HG02763 (cell line): ENCODE data around the gene RABGAP1.
"Not testable (repeated sequence)": the region's sequence is repeated elsewhere in the genome, so short reads cannot be mapped to it uniquely, and the experiment has no call there.

Experiments used
- ATAC-seq: cut with Tn5 transposase; IDR thresholded peaks from one replicate; pipeline ENCODE4 v1.9.1; 2021; ENCODE audit warnings: mild to moderate bottlenecking, moderate library complexity; ENCODE audit not compliant: unreplicated experiment

Gene RABGAP1

GRCh38 chr9:122940749-122941581 is at the start of gene RABGAP1:
RABGAP1 (plus strand) TSS chr9:122941020; CDS start chr9:122957060, 16,040 bp downstream.
- peak; percentile 98 for ATAC-seq

- ATAC-seq: no peak
Observed at GRCh38 chr9:122897969-122898368, 42.9 kb upstream of the RABGAP1 start.

GRCh38 chr9:122900791-122901190 is 40.0 kb upstream of the RABGAP1 start:
- no peak for ATAC-seq

- peak; percentile 8 for ATAC-seq
Observed at GRCh38 chr9:122904466-122904822, 36.4 kb upstream of the RABGAP1 start.

GRCh38 chr9:122904823-122905710 is 35.8 kb upstream of the RABGAP1 start, which contains the start of gene RC3H2:
RC3H2 (minus strand) TSS chr9:122905359; CDS start chr9:122897509, 7,850 bp downstream.
- peak; percentile 87 for ATAC-seq

- ATAC-seq: not testable (repeated sequence)
Observed at GRCh38 chr9:122906122-122906521, 34.7 kb upstream of the RABGAP1 start.

- no peak for ATAC-seq
Observed at GRCh38 chr9:122912671-122912963, 28.2 kb upstream of the RABGAP1 start.

- peak; percentile 99 for ATAC-seq
Observed at GRCh38 chr9:122912964-122913673, 27.7 kb upstream of the RABGAP1 start, which contains the start of gene ZBTB6. ZBTB6 (minus strand) TSS chr9:122913323; CDS start chr9:122912072, 1,251 bp downstream.

- no peak for ATAC-seq
Observed at GRCh38 chr9:122918310-122918709, 22.5 kb upstream of the RABGAP1 start.

- ATAC-seq: no peak
Observed at GRCh38 chr9:122922713-122923112, 18.1 kb upstream of the RABGAP1 start.

GRCh38 chr9:122923947-122924346 is 16.9 kb upstream of the RABGAP1 start:
- no peak for ATAC-seq

GRCh38 chr9:122929796-122930354 is 10.9 kb upstream of the RABGAP1 start:
- ATAC-seq: no peak

GRCh38 chr9:122930541-122931225 is 10.1 kb upstream of the RABGAP1 start:
- ATAC-seq: no peak

- peak; percentile 90 for ATAC-seq
Observed at GRCh38 chr9:122931226-122932121, 9.3 kb upstream of the RABGAP1 start, which contains the start of gene ZBTB26. ZBTB26 (minus strand) TSS chr9:122931512; CDS start chr9:122919934, 11,578 bp downstream.

GRCh38 chr9:122936464-122936863 is 4.4 kb upstream of the RABGAP1 start:
- ATAC-seq: no peak

- no peak for ATAC-seq
Observed at GRCh38 chr9:122936883-122937282, 3.9 kb upstream of the RABGAP1 start.

- no peak for ATAC-seq
Observed at GRCh38 chr9:122939601-122940000, 1.2 kb upstream of the RABGAP1 start.

GRCh38 chr9:122940454-122940748 is 419 bp upstream of the RABGAP1 start:
- no peak for ATAC-seq

- no peak for ATAC-seq
Observed at GRCh38 chr9:122941582-122942234, 888 bp downstream of the RABGAP1 start.
